ENCODE data around the gene COL15A1.

COL15A1 gene

GRCh38 chr9:98923451-98924123 is 20.1 kb upstream of the COL15A1 start:
- no peak for DNase-seq (ENCODE audit: low read depth)
- TF ChIP-seq CTCF (IDR thresholded peaks at IDR 0.05; ENCODE audit: low read depth, low read length, missing control alignments) = no peak
- no peak overlapping the region for H3K4me3 ChIP-seq (ENCODE audit: low read depth, low read length)

- no peak overlapping the region for H3K4me3 ChIP-seq (ENCODE audit: low read depth, low read length)
- no peak for TF ChIP-seq CTCF (IDR thresholded peaks at IDR 0.05; ENCODE audit: low read depth, low read length, missing control alignments)
- no peak for DNase-seq (ENCODE audit: low read depth)
Observed at GRCh38 chr9:98924946-98925820, 18.5 kb upstream of the COL15A1 start.

- H3K4me3 ChIP-seq (ENCODE audit: low read depth, low read length) = no peak overlapping the region
- no peak for DNase-seq (ENCODE audit: low read depth)
- TF ChIP-seq CTCF (IDR thresholded peaks at IDR 0.05; ENCODE audit: low read depth, low read length, missing control alignments) = no peak
Observed at GRCh38 chr9:98925956-98926355, 17.8 kb upstream of the COL15A1 start.

GRCh38 chr9:98927724-98928123 is 16.0 kb upstream of the COL15A1 start:
- DNase-seq (ENCODE audit: low read depth) = no peak
- no peak overlapping the region for H3K4me3 ChIP-seq (ENCODE audit: low read depth, low read length)
- TF ChIP-seq CTCF (IDR thresholded peaks at IDR 0.05; ENCODE audit: low read depth, low read length, missing control alignments) = no peak

- H3K4me3 ChIP-seq (ENCODE audit: low read depth, low read length) = no peak overlapping the region
- no peak for DNase-seq (ENCODE audit: low read depth)
- TF ChIP-seq CTCF (IDR thresholded peaks at IDR 0.05; ENCODE audit: low read depth, low read length, missing control alignments) = no peak
Observed at GRCh38 chr9:98929071-98929470, 14.6 kb upstream of the COL15A1 start.

- H3K4me3 ChIP-seq (ENCODE audit: low read depth, low read length) = no peak overlapping the region
- no peak for TF ChIP-seq CTCF (IDR thresholded peaks at IDR 0.05; ENCODE audit: low read depth, low read length, missing control alignments)
- DNase-seq (ENCODE audit: low read depth) = no peak
Observed at GRCh38 chr9:98929895-98930341, 13.8 kb upstream of the COL15A1 start.

Data from GM12864 (cell line).